ENCODE measurements around the gene TRIM2.

The TRIM2 gene

GRCh38 chr4:153294631-153295030 is 90.4 kb downstream of the TRIM2 start:
- H3K27ac ChIP-seq (replicated peaks) = no peak overlapping the region
- no peak for TF ChIP-seq SPI1 (IDR thresholded peaks at IDR 0.05; ENCODE audit: borderline replicate concordance, low read depth)
- no peak for TF ChIP-seq POLR2AphosphoS5 (IDR thresholded peaks at IDR 0.05; ENCODE audit: low read depth)
- TF ChIP-seq REST (IDR thresholded peaks at IDR 0.05; ENCODE audit: insufficient replicate concordance, low read depth) = no peak
- no peak for TF ChIP-seq GABPA (IDR thresholded peaks at IDR 0.05; ENCODE audit: low read depth)
- no peak overlapping the region for H3K4me3 ChIP-seq (replicated peaks; ENCODE audit: insufficient read depth, low read length)
- H3K27me3 ChIP-seq (ENCODE audit: insufficient read depth, poor library complexity, severe bottlenecking) = no peaks in the 10 kb centered on the region
- no peak for DNase-seq (ENCODE audit: low read depth in 1 of 2, low spot score in 1 of 2)

- TF ChIP-seq GABPA (IDR thresholded peaks at IDR 0.05; ENCODE audit: low read depth) (no peak), REST (IDR thresholded peaks at IDR 0.05; ENCODE audit: insufficient replicate concordance, low read depth) (no peak), CTCF (IDR thresholded peaks at IDR 0.05; ENCODE audit: insufficient read depth, low read length) (no peak), POLR2AphosphoS5 (IDR thresholded peaks at IDR 0.05; ENCODE audit: low read depth) (no peak), SPI1 (IDR thresholded peaks at IDR 0.05; ENCODE audit: borderline replicate concordance, low read depth) (no peak)
- no peak overlapping the region for H3K27ac ChIP-seq (replicated peaks)
- no peak overlapping the region for H3K4me3 ChIP-seq (replicated peaks; ENCODE audit: insufficient read depth, low read length)
- H3K27me3 ChIP-seq (ENCODE audit: insufficient read depth, poor library complexity, severe bottlenecking) = no peaks in the 10 kb centered on the region
- no peak for DNase-seq (ENCODE audit: low read depth in 1 of 2, low spot score in 1 of 2)
These were observed 91.0 kb downstream of the TRIM2 start for GRCh38 chr4:153295131-153295755.

- Histone ChIP-seq H3K27ac (replicated peaks) (no peak overlapping the region), H3K4me3 (replicated peaks; ENCODE audit: insufficient read depth, low read length) (no peak overlapping the region; the same call in 1 of the 2 replicates), H3K27me3 (ENCODE audit: insufficient read depth, poor library complexity, severe bottlenecking) (no peaks in the 10 kb centered on the region)
- TF ChIP-seq SPI1 (IDR thresholded peaks at IDR 0.05; ENCODE audit: borderline replicate concordance, low read depth) (no peak), POLR2AphosphoS5 (IDR thresholded peaks at IDR 0.05; ENCODE audit: low read depth) (no peak), GABPA (IDR thresholded peaks at IDR 0.05; ENCODE audit: low read depth) (no peak), CTCF (IDR thresholded peaks at IDR 0.05; ENCODE audit: insufficient read depth, low read length) (no peak), REST (IDR thresholded peaks at IDR 0.05; ENCODE audit: insufficient replicate concordance, low read depth) (no peak)
- no peak for DNase-seq (ENCODE audit: low read depth in 1 of 2, low spot score in 1 of 2)
These were observed 92.0 kb downstream of the TRIM2 start for GRCh38 chr4:153296040-153296823.

Measured in HL-60 (cell line).